HS-27A (cell line): ENCODE results near the gene LRGUK.
"Not testable (repeated sequence)": the region's sequence is repeated elsewhere in the genome, so short reads cannot be mapped to it uniquely, and the experiment has no call there.

Experiments used
- DNase-seq: peaks from one replicate; pipeline ENCODE4 v3.0.0-alpha.2; 2012; ENCODE audit warnings: low read depth, missing footprints

LRGUK gene, protein sequence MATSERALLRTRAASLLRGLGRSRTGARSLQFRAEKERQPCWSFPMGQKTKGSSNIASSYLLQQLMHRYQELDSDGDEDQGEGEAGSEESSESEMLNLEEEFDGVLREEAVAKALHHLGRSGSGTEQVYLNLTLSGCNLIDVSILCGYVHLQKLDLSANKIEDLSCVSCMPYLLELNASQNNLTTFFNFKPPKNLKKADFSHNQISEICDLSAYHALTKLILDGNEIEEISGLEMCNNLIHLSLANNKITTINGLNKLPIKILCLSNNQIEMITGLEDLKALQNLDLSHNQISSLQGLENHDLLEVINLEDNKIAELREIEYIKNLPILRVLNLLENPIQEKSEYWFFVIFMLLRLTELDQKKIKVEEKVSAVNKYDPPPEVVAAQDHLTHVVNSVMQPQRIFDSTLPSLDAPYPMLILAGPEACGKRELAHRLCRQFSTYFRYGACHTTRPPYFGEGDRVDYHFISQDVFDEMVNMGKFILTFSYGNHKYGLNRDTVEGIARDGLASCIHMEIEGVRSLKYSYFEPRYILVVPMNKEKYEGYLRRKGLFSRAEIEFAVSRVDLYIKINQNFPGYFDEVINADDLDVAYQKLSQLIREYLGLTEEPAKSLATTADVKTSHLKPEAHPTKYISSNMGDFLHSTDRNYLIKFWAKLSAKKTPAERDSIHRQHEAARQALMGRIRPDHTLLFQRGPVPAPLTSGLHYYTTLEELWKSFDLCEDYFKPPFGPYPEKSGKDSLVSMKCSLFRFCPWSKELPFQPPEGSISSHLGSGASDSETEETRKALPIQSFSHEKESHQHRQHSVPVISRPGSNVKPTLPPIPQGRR

DNA sequence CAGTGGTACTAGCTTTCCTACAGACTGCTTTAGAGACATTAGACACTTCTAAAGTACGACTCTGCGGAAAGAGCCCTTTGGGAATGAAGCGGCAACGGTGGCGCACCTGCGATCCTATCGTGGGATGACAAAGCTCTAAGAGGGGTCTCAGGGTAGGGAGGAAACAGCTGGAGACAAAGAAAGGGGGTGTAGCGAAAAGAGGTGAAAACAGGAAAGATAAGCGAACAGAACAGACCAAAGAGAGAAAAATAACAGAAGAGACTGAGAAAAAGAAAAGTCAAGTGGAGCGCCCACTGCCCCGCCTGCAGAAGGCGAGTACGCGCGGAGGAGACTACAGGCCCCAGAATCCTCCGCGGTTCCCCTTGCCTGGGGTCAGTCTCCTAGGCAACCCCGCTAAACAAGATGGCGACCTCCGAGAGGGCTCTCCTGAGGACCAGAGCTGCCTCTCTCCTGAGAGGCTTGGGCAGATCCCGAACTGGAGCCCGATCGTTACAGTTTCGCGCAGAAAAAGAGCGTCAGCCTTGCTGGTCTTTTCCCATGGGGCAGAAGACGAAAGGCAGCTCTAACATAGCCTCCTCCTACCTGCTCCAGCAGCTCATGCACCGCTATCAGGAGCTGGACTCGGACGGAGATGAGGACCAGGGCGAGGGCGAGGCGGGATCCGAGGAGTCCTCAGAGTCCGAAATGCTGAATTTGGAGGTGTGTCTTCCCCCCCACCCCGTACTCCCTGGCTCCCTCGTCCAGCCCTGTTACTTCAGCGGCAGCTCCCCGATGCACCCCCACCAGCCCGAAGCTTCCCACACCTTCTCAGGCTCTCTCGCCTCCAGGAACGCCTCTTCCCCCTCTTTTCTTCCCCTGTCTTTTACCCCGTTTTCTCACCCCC lies at the start of gene LRGUK:
LRGUK (plus strand) TSS at position 375 of the 883 bp plus-strand sequence; CDS start at position 403, 28 bp downstream.
- peak; percentile 14 for DNase-seq

DNA sequence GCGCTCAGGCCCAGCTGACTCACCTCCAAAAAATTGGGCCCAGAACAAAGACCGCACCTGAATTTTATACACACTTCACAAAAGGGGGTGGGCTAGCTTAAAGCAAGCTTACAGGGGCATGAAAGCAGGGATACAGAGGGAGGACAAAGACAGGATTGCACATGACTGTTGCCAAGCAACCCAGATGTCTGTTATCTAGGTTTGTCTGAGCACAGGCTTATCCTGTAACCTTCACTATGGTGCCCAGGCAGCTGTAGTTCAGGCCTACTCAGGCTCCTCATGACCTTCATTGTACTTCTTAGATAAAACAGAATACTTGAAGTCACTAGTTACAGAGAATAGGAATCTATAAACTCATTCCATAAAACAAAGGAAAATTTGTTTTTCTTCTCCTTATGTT lies 49.6 kb upstream of the LRGUK start:
- DNase-seq = not testable (repeated sequence)

DNA sequence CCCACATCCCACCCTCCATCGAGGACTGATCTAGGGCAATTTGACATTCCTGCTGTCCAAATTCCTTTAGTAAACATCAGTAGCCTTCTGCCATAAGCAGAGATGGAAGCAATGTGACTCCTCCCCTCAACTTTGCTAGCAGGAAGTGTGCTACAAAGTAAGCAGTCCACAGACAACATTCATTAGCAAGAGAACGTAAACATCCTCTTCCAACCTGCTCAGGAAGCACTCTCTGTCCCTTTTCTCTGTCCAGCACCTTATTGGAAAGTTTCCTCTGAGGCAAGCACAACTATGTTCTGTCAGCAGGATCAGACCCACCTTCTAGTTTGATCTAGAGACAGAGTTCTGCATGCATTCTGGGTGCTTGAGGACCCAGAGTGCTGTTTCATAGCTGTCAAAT lies 48.1 kb upstream of the LRGUK start:
- DNase-seq = no peak

DNA sequence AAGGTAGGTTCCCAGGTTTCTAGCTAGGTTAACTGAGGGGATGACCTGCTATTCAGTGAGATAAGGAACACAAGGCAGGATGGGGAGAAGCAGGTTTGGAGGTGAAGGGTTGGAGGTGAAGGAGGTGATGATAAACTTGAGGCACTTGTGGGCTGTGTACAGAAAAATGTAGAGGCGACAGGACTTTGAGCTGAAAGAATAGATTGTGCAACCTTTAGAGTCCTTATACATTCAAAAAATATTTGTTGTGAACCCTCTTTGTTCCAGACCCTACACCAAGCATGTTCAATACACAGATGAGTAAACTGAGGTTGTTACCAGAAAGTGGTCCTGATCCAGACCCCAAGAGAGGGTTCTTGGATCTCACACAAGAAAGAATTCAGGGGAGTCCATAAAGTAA lies 45.4 kb upstream of the LRGUK start:
- no peak for DNase-seq

DNA sequence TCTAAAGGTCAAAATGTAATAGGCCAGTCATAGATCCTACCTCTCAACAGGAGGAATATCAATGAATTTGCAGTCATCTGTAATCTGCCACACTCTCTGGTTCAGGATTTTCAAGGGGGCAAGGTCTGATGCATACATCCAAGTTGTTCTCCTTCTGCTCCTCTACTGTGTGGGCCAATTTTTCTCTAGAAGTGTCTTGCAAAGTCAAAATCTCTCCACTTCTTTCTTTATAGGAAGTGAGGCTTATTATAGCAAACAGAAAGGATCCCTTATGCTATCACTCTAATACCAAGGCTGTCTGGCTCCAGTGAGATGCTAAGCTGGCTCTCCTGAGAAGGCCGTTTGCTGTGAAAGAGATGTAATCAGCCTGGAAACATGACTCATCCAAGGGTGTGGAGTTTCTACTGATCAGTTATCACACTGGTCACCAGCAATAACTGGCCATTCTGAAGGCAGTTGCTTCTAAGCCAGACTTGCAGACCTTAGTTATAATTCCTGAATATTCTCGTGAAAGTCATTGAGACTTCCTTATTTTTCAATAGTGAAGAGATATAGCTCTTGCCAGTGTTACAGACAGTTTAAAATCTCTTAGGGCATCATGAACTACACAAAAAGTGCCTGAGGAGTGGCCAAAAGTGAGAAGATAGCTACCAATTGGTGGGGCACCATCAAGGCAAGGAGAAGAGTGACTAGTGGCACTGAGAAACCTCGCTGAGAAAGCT lies 43.2 kb upstream of the LRGUK start:
- peak; percentile 15 for DNase-seq

DNA sequence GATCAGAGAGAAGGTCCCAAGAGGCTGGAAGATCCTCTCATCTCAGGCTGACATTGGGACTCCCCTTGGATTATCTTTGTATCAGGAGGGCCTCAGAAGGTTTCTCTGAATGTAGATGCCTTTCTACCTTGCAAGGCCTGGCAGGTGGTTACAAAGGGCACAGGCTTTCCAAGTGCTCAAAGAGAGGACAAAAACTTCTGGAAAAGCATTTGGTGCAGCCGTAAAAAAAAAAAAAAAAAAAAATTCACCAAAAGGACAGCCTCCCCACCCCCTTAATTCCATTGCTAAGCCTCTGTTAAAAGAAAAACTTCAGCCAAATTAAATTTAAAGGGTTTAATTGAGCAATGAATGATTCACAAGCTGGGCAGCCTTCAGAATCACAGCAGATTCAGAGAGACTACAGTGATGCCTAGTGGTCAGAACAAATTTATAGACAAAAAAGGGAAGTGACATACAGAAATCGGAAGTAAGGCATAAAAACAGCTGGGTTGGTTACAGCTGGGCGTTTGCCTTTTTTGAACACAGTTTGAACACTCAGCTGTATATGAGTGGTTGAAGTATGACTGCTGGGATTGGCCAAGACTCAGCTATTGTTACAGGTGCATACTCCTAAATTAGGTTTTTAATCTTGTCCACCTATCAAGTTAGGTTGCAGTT lies 42.5 kb upstream of the LRGUK start:
- no peak for DNase-seq

DNA sequence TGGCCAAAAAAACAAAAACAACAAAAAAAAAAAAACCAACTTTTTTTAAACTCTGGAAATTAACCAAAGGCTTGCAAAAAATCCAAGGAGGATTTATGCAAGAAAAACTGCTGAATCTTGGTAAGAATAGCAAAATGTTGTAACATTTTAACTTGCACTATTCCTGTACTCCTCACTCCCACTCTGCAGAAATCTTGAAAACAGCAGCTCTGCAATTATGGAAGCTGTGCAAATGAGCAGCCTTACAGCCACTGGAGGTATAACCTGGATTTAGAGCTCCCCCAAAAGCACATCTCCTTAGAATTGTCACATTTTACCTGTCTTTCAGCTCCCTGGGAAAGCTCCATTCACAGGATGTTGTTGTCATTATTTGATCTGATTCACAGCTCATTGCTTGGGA lies 41.8 kb upstream of the LRGUK start:
- no peak for DNase-seq

DNA sequence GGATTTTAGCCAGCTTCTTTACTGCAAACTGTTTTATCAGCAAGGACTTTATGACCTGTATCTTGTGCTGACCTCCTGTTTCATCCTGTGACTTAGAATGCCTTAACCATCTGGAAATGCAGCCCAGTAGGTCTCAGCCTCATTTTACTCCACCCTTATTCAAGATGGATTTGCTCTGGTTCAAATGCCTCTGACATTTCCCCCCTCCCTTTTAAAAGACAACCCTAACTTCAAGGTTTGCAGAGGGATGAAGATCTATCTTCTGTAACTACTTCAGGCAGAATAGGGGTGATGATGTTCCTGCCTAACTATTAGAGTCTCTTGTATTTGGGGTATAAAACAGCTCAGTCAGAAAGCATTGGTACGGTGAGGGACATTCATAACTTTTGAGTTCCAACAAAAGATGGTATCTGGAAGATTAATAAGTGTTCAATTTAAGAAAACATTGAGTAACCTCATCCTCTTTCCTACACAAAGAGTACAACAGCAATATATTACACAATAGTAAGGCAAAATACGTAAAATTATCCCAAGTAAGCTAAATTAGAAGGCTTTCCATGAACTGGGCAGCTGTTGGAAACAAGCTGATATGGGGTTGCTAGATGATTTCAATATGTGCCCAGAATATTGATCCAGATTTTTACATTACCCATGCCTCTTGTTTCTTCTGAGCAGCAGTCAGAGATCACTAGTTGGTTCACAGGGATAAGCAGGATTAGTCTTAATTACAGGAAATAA lies 40.0 kb upstream of the LRGUK start:
- no peak for DNase-seq

DNA sequence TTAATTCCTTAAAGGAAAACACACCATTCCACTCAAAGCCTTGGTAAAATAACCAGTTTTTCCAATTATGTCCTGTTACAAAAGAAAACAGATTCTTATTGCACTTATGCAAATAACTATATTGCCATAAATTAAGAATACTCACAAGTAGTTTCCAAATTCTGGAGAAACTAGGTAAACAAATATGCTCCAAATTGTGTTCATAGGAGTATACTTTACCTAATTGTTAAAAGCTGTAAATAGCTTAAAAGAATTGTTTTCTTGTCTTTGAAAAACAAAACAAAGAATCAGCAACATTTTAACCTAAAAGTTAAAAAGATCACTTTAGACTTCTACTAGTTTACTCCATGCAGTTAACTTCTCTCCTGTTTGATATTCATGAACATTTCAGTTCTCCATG lies 38.9 kb upstream of the LRGUK start:
- no peak for DNase-seq

DNA sequence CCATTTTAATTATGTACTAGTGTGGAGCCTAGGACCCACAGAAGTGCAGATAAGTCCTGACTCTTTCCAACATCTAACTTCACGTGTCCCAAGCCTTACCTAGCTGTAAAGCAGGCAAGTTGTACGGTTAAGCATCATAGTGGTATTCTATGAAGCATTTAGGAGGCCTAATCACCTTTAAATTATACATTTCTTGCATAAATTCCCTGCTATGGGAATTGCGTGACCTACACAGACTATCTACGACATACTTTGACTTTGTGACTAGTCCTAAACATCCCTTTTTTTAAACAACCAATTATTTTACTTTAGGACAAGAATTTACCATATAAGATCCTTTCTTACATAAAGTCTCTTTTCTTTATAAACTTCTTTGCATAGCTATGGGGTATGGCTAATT lies 37.7 kb upstream of the LRGUK start:
- no peak for DNase-seq

DNA sequence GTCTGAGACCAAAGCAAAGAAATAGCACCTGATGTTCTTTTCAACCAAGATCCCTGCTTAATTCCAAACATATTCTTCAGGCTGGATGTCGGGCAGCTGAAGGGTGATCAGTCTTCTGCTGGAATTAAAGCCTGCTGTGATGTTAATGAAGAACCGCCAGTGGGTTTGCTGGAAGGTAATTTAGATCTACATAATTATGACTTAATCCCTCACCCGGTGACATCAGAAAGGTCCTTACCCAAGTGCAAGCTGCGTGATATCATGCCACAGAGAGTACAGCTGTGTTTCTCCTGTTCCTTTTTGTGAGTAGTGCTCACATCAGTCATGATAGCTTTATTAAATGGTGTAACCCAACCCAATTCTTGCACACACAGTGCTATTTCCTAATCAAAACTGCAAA lies 29.1 kb upstream of the LRGUK start:
- DNase-seq = no peak

DNA sequence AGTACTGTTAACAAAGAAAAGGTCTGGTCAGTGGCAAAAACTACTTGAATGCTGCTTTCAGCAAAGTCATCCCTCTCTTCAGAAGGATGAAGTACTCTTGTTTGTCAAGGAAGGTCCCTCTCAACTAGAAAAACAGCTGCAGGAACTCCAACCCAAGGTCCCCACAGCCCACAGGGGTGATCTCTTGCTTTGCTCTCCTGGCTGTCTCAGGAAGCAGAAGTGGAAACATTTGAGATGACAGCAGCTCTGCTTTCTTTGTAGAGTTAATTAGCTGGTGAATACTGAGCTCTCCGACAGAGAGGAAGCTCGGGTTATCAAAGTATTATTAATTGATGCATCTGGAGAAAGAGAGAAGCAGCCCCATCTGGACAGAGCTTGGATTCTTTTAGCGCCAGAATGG lies 25.4 kb upstream of the LRGUK start:
- no peak for DNase-seq

DNA sequence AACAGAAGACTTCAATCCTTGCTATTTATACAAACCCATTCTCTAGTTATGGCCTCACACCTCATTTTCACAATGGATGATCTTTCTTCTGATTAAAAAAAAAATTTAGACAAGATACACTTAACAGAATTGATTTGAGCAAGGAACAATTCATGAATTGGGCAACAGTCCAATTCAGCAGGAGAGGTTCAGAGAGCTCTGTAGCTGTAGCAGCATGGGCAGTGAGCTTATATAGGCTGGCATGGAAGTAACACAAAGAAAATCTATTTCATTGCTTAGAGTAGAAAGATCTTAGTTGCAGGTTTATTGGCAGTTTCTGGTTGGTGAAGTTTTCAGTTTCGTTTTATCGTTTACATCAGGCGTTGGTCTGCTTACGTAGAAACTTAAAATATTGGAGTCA lies 23.0 kb upstream of the LRGUK start:
- DNase-seq = no peak

DNA sequence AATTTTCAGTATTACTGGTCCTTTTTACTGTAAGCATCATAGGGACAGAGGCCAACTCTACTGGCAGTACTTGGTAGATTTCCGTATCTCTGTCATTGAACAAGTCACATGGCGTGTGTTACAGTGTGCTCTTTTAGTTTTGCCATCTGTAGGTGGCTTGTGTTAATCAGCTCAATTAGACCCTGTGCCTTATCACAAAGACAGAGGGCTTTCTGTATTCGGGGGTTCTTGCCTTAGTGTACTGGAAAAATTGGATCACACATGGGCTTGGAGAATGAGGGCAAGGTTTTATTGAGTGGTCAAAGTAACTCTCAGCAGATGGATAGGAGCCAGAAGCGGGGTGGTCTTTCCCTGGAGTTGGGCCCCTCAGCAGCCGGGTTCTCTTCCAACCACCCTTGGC lies 21.3 kb upstream of the LRGUK start:
- no peak for DNase-seq

DNA sequence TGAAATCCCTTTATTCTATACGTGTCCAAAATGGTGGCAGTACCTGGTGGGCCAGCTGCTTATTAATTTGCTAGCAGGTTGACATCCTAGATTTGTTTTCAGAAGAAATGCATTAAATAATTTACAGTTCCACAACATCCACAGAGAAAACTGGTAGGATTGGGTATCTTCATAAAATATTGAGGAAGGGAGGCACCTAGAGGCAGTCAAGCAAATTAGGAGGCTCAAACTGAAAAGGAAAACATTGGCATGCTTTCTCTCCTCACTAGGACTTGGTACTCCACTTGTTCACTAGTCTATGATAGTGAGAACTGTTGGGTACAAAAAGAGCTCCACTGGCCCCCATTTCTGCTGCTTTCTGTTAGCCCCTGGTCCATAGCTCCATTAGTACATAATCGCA lies 18.3 kb upstream of the LRGUK start:
- no peak for DNase-seq

DNA sequence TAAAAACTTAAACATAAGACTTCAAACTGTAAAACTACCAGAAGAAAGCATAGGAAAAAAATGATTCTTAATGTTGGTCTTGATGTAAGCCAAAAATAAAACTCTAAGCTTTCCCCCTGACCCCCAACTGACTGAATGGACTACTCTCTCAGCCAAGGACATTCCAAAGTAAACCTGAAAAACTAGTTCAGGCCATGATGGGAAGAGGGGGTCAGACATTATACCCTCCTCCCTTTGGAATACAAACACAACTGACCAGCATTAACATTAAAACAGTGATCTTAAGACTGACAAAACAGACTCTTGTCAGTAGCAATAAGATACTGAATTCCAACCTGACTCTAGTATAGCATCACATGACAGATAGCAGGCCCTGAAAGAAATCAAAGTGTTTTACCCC lies 13.5 kb upstream of the LRGUK start:
- no peak for DNase-seq

DNA sequence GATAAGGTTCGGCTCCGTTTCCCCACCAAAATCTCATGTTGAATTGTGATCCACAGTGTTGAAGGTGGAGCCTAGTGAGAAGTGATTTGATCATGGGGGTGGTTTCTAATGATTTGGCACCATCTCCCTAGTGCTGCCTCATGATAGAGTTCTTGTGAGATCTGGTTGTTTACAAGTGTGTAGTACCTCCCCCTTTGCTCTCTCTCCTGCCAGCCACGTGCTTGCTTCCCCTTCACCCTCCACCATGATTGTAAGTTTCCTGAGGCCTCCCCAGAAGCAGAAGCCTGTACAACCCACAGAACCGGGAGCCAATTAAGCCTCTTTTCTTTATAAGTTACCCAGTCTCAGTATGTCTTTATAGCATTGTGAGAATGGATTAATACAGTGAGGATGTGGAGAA lies 12.1 kb upstream of the LRGUK start:
- no peak for DNase-seq

DNA sequence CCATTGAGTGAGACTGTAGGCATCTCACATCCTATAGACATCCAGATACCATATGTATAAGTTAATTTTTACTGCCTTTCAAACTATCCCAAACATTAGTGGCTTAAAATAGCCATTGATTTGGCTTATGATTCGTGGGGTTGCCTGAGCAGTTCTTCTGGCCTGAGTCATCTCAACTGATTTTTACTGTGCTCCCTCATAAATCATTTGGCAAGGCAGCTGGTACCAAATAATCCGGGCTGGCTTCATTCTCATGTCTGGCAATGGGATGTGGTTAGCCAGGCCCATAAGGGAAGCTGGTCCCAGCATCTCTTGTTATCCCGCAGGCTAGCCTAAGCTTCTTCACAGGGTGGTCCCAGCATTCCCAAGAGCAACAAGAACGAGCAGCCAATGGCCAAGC lies 6.7 kb upstream of the LRGUK start:
- DNase-seq = no peak

DNA sequence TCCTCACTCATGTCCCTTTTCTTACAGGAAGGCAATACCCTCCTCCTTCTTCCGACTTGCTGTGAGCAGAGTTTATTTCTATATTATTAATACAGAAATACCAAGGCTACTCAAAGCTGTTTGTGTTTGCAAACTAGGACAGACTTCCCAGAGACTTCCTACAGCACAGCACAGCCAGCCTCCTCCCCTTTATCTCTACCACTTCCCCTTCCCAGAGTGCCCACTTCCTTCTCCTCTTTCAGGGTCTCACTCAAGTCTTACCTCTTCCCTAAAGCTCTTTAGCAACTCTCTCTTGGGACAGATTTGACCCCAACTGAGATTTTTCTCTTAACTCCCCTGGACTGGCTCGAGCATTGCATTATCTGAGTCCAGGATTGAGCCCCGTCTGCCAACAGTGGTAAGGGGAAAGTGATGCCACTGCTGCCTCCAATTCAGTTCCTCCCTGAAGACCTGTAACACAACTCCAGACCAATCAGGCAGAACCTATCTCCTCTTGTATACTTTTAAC lies 5.5 kb upstream of the LRGUK start:
- no peak for DNase-seq

DNA sequence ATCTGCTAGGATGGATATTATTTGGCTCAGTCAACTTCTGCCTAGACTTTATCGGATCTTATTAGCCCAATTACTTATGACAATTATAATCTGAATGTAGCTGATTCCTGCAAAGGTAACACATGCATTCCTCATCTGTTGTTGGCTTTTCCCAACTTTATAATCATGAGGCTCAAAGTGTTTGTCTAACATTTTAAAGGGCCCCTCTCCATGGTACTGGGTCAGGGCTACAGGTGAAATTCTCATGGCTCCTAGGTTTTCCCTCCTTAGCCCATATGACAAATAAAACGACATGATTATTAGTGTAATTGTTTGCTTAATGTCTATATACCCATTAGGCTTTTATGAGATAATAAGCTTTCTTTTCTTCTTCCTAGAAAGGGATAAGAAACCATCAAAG lies 4.2 kb upstream of the LRGUK start:
- no peak for DNase-seq
